Measurements from ENCODE around the gene OR9Q1.

OR9Q1 gene, protein sequence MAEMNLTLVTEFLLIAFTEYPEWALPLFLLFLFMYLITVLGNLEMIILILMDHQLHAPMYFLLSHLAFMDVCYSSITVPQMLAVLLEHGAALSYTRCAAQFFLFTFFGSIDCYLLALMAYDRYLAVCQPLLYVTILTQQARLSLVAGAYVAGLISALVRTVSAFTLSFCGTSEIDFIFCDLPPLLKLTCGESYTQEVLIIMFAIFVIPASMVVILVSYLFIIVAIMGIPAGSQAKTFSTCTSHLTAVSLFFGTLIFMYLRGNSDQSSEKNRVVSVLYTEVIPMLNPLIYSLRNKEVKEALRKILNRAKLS

DNA sequence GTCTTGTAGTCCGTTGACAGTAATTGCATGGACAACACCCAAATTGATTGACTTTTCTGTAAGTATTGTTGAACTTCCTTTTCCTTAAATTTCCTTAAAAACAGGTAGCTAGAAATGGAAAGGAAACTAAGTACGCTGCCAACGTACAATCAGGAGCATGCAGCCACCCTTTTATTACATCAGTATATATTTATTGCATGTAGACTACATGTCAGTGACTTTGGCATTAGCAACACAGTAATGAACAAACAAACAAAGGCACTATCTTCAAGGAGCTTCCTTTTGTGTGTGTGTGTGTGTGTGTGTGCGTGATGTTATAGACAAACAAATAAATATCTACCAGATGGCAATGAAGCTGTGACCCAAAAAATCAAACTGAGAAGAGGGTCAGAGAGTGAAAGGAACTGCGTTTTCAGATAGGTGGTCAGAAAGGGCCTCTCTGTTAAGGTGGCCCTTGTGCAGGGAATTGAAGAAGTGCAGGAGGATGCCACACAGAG is at the start of gene OR9Q1:
Gene OR9Q1, plus strand, starts transcription at position 447 of the 497 bp plus-strand sequence. CDS start 155,564 bp downstream, outside the sequence.
- TF ChIP-seq, protein P1, sequence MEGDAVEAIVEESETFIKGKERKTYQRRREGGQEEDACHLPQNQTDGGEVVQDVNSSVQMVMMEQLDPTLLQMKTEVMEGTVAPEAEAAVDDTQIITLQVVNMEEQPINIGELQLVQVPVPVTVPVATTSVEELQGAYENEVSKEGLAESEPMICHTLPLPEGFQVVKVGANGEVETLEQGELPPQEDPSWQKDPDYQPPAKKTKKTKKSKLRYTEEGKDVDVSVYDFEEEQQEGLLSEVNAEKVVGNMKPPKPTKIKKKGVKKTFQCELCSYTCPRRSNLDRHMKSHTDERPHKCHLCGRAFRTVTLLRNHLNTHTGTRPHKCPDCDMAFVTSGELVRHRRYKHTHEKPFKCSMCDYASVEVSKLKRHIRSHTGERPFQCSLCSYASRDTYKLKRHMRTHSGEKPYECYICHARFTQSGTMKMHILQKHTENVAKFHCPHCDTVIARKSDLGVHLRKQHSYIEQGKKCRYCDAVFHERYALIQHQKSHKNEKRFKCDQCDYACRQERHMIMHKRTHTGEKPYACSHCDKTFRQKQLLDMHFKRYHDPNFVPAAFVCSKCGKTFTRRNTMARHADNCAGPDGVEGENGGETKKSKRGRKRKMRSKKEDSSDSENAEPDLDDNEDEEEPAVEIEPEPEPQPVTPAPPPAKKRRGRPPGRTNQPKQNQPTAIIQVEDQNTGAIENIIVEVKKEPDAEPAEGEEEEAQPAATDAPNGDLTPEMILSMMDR (conservative IDR thresholded peaks at IDR 0.05; ENCODE audit: low read length): no peak
- H3K4me3 ChIP-seq (ENCODE audit: low read length): no peak within 1 kb of the TSS
- DNase-seq (ENCODE audit: low read depth): no peak

DNA sequence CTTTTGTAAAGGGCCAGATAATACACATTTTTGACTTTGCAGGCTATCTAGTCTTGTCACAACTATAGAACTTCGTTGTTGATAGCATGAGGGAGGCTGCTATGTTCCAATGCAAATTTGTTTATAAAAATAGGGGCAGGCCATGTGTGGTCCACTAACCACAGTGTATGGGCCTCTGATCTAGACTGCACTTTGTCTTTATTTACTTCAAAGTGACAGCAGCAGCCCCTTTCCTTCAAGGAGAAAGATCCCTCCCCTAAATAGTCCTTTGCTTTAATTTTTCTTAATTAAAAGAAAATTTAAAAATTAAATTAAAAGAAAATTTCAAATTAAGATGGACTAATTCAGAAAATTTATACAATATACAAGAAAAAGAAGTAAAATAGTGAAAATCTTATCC is 49.5 kb upstream of the OR9Q1 start:
- DNase-seq (ENCODE audit: low read depth): no peak
- TF ChIP-seq, protein P1 (conservative IDR thresholded peaks at IDR 0.05; ENCODE audit: low read length): no peak

DNA sequence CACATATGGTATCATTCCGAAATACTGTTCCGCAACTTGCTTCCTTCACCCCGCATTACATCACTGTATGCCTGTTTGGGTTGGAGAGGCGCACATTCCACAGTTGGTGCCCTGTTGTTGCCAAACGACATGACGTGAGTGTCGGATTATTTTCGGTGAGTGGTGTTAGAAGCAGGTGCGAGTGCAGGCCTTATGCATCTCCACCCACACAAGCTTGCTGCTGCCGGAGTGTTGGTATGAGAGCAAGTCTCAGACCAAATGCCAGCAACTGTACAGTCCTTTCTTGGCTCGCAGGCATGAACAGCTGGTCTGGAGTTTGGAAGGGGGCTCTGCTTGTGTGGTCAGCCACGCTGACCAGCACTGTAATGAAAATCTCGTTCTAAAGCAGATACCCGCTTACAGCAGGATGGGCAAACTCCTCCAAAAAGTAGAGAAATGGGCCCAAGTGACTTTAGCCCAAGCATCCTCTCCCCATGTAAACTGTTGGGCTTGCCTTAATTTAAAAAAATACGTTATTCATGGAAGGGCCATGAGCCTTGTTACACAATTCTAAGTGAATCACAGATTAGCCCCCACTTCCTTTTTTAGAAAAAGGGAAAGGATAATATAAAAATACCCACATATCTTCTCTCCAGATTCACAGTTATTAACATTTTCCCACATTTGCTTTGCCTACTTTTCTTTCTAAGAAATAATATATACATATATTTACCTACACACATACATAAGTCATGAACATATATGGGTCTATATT is 48.7 kb upstream of the OR9Q1 start:
- no peak overlapping the region for H3K4me3 ChIP-seq (ENCODE audit: low read length)
- TF ChIP-seq, protein P1 (conservative IDR thresholded peaks at IDR 0.05; ENCODE audit: low read length): no peak
- peak; percentile 2 for DNase-seq (ENCODE audit: low read depth)

More for the DNA sequence above, 49.5 kb upstream of the OR9Q1 start:
- H3K4me3 ChIP-seq (ENCODE audit: low read length): no peak overlapping the region

DNA sequence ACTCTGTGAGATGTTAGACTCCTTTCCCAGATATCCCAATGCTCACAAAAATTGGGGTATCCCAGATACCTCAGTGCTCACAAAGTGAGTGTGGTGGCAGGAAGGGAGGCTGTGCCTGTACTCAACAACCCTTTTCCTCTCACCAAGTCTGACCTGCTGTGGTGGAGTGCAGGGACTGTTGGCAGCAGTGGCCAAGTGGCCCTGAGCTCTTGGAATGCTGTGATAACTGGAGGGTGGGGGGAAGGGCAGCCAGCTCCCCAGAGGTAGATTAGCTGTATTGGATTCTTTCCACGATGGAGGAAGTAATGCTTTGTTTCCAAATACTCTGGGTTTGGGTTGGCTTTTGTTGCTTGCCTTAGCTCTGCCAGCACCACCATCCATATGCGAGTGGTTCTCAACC is 46.0 kb upstream of the OR9Q1 start:
- no peak for DNase-seq (ENCODE audit: low read depth)
- H3K4me3 ChIP-seq (ENCODE audit: low read length): no peak overlapping the region
- TF ChIP-seq, protein P1 (conservative IDR thresholded peaks at IDR 0.05; ENCODE audit: low read length): no peak

DNA sequence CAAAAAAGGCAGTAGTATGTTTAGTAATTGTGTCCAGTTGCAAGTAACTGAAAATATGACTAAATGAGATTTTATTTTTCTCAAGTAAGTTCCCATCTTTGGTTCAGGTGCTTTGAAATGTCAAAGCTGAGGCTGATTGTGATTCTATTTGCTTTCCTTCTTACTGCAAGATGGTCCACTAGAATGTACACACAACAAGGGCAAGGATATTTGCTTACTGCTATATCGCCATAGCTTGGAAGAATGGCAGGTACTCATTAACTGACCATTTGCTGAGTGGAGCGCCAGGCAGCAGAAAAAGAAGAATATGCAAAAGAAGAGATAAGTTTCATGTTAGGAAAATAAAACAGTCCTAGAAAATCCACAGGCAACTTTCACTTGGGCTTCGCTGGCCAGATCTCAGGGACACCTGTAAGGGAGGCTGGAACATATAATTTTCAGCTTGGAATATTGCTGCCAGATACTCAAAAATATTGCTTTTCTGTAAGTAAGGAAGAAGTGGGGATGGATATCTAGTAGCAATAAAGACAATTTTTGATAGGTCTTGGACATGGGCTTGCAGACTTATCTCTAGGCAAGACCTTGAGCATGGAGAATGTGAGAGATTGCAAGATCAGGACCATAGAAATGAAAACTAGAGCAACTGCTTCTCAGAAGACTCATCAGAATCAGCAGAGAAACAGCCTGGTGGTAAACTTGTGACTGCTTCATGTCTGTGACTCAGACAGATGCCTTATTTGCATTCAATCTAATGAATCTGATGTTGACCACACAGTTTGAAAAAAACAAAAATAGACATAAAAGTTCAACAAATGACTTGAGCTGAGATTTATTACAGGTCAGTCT is 44.8 kb upstream of the OR9Q1 start:
- H3K4me3 ChIP-seq (ENCODE audit: low read length): no peak overlapping the region
- TF ChIP-seq, protein P1 (conservative IDR thresholded peaks at IDR 0.05; ENCODE audit: low read length): no peak

DNA sequence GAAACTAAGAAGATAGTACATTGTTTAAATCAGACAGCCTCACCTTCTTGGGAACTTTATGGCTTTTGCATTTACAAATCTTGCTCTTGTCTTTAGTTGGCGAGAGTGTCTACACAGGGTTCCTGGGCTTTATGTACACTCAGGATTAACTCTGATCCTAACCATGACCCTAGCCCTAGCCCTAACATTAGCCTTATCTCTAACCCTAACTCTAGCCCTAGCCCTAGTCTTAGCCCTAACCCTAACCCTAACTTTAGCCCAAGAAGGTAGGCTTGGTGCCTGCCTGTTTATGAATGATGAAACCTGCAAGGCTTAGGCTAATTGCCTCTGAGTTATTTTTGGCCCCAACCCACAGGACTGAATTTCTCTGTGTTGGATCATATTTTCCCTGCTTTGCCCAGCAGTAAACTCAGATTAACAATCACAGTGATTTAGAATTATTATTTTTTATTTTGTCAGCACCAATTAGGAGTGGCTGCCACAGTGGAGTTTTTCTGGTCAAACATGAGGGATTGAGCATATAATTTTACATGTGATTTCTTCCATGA is 44.1 kb upstream of the OR9Q1 start:
- DNase-seq (ENCODE audit: low read depth): no peak
- no peak overlapping the region for H3K4me3 ChIP-seq (ENCODE audit: low read length)
- TF ChIP-seq, protein P1 (conservative IDR thresholded peaks at IDR 0.05; ENCODE audit: low read length): no peak

More for the DNA sequence above, 44.8 kb upstream of the OR9Q1 start:
- no peak for DNase-seq (ENCODE audit: low read depth)
